ENCODE measurements around the gene SLC6A9. TPM values are rescaled to one million over a fixed set of nuclear protein-coding genes. Genes with fewer than 3 reads are reported as not detected.
A peak's percentile ranks its signal among the peaks of the same experiment; 100 is the strongest.

The SLC6A9 gene
- polyA plus RNA-seq, 3 donors, result not detected

- peaks cover 28 to 46% of the 10 kb centered on the region in 2 donors for H3K36me3 Mint-ChIP-seq
- no peak overlapping the region for H3K4me2 ChIP-seq (replicated peaks; ENCODE audit: extremely low read depth, low read length, poor library complexity, severe bottlenecking)
- no peak overlapping the region for H3K4me3 Mint-ChIP-seq
- no peak for TF ChIP-seq CTCF (IDR thresholded peaks at IDR 0.05)
- H3K4me1 Mint-ChIP-seq, result peaks cover 17% of the 10 kb centered on the region
- DNase-seq, result no peak
- H3K27me3 ChIP-seq (ENCODE audit: control insufficient read depth in 2 of 2, insufficient read depth in 2 of 2, low read length in 2 of 2), result no peaks in the 10 kb centered on the region
- H3K4me3 ChIP-seq (replicated peaks in 1 of 3; ENCODE audit: low read depth in 2 of 3, low read length in 3 of 3), result no peak overlapping the region
- no peaks in the 10 kb centered on the region for H3K27me3 Mint-ChIP-seq (ENCODE audit: low read depth in 3 of 3)
- H3K27ac Mint-ChIP-seq, result no peak overlapping the region
- peaks cover 28 to 54% of the 10 kb centered on the region in 2 donors for H3K36me3 ChIP-seq (replicated peaks in 1 of 2; ENCODE audit: control insufficient read depth in 1 of 2, insufficient read depth in 2 of 2, low read length in 2 of 2)
- no peak overlapping the region for H2AFZ ChIP-seq (ENCODE audit: insufficient read depth, low read depth, low read length, poor library complexity, severe bottlenecking)
- intact Hi-C loops (cut with micrococcal nuclease), result no loop called here
- H3K79me2 ChIP-seq (ENCODE audit: insufficient read depth, low read length), result peaks cover 13% of the 10 kb centered on the region
- peaks cover 4 to 5% of the 10 kb centered on the region in 2 donors for H3K4me1 ChIP-seq (ENCODE audit: control insufficient read depth in 1 of 2, insufficient read depth in 2 of 2, low read length in 2 of 2)
- H3K9ac ChIP-seq (ENCODE audit: insufficient read depth, low read length, poor library complexity, severe bottlenecking), result no peak overlapping the region
- H3K27ac ChIP-seq (ENCODE audit: low read depth in 1 of 2, low read length in 2 of 2), result no peak overlapping the region
- H4K20me1 ChIP-seq (ENCODE audit: insufficient read depth, low read length), result peaks cover 4% of the 10 kb centered on the region
- no peaks in the 10 kb centered on the region for H3K9me3 Mint-ChIP-seq
- WGBS (ENCODE audit: insufficient coverage), result 97% methylated on average over 4 of the region's 8 CpGs
- H3K9me3 ChIP-seq (replicated peaks in 1 of 2; ENCODE audit: control insufficient read depth in 1 of 2, insufficient read depth in 1 of 2, low read length in 2 of 2), result no peaks in the 10 kb centered on the region
Observed at GRCh38 chr1:43952731-43953346, 78.4 kb downstream of the SLC6A9 start.

- WGBS (ENCODE audit: insufficient coverage), result 96% methylated on average over 3 of the region's 4 CpGs
- Mint-ChIP-seq H3K36me3 (peaks cover 14 to 33% of the 10 kb centered on the region in 2 donors), H3K27ac (peak overlapping the region in 2 of 7 donors; percentile 11 to 59), H3K27me3 (ENCODE audit: low read depth in 3 of 3) (no peaks in the 10 kb centered on the region), H3K9me3 (no peaks in the 10 kb centered on the region), H3K4me3 (no peak overlapping the region), H3K4me1 (peaks cover 26% of the 10 kb centered on the region)
- Histone ChIP-seq H3K79me2 (ENCODE audit: insufficient read depth, low read length) (peaks cover 23% of the 10 kb centered on the region), H3K9me3 (replicated peaks in 1 of 2; ENCODE audit: control insufficient read depth in 1 of 2, insufficient read depth in 1 of 2, low read length in 2 of 2) (no peaks in the 10 kb centered on the region), H4K20me1 (ENCODE audit: insufficient read depth, low read length) (peaks cover 4% of the 10 kb centered on the region), H3K9ac (ENCODE audit: insufficient read depth, low read length, poor library complexity, severe bottlenecking) (no peak overlapping the region), H3K27me3 (ENCODE audit: control insufficient read depth in 2 of 2, insufficient read depth in 2 of 2, low read length in 2 of 2) (no peaks in the 10 kb centered on the region), H3K4me1 (ENCODE audit: control insufficient read depth in 1 of 2, insufficient read depth in 2 of 2, low read length in 2 of 2) (peaks cover 12 to 16% of the 10 kb centered on the region in 2 donors), H3K4me2 (replicated peaks; ENCODE audit: extremely low read depth, low read length, poor library complexity, severe bottlenecking) (no peak overlapping the region), H3K27ac (ENCODE audit: low read depth in 1 of 2, low read length in 2 of 2) (no peak overlapping the region), H3K4me3 (replicated peaks in 1 of 3; ENCODE audit: low read depth in 2 of 3, low read length in 3 of 3) (no peak overlapping the region), H3K36me3 (replicated peaks in 1 of 2; ENCODE audit: control insufficient read depth in 1 of 2, insufficient read depth in 2 of 2, low read length in 2 of 2) (peaks cover 14 to 39% of the 10 kb centered on the region in 2 donors), H2AFZ (ENCODE audit: insufficient read depth, low read depth, low read length, poor library complexity, severe bottlenecking) (no peak overlapping the region)
- TF ChIP-seq CTCF (IDR thresholded peaks at IDR 0.05), result no peak
- no peak for DNase-seq
- intact Hi-C loops (cut with micrococcal nuclease), result no loop called here
Observed at GRCh38 chr1:43951021-43951985, 80.0 kb downstream of the SLC6A9 start.

Data from CD14-positive monocyte (primary cell).